SU-DHL-6 (cell line): Measurements from ENCODE around the gene RIMBP2.

Experiments used
- H2AFZ ChIP-seq: fragments of 200-600 bp; sonication (generic); 2 replicates; pipeline ENCODE4 v1.6.1; 2014; ENCODE audit warnings: low read depth, mild to moderate bottlenecking, moderate library complexity, mixed read lengths, antibody characterized with exemption, low read length; ENCODE audit not compliant: severe bottlenecking
- H3F3A ChIP-seq: fragments of 200-600 bp; shearing (Covaris generic); 2 replicates; pipeline ENCODE4 v1.6.0; 2016; ENCODE audit warnings: antibody characterized with exemption, mild to moderate bottlenecking; ENCODE audit not compliant: insufficient read depth
- H3K27ac ChIP-seq: fragments of 200-600 bp; sonication (generic); 2 replicates; pipeline ENCODE4 v1.5.1; 2016; ENCODE audit warnings: low read depth, mild to moderate bottlenecking, low read length, moderate library complexity, mixed read lengths
- H3K27me3 ChIP-seq: fragments of 200-600 bp; sonication (generic), shearing (Covaris generic); 2 replicates; pipeline ENCODE4 v1.6.0; 2014; ENCODE audit warnings: mild to moderate bottlenecking, low read length
- H3K36me3 ChIP-seq: fragments of 200-600 bp; sonication (generic); 2 replicates; pipeline ENCODE4 v1.6.1; 2014; ENCODE audit warnings: mild to moderate bottlenecking, low read length, mixed read lengths
- H3K4me2 ChIP-seq: fragments of 300-600, 200-600 bp; shearing (Covaris generic), sonication (generic); 2 replicates; pipeline ENCODE4 v1.6.0; 2014; ENCODE audit warnings: low read length, low read depth, mild to moderate bottlenecking; ENCODE audit not compliant: poor library complexity, severe bottlenecking
- H3K4me3 ChIP-seq: fragments of 200-600 bp; sonication (generic); 2 replicates; pipeline ENCODE4 v1.5.1; 2014; ENCODE audit warnings: antibody characterized with exemption, low read length, mild to moderate bottlenecking, mixed read lengths; ENCODE audit not compliant: insufficient read depth, poor library complexity, severe bottlenecking
- H3K79me2 ChIP-seq: fragments of 200-600 bp; sonication (generic); 2 replicates; pipeline ENCODE4 v1.6.1; 2014; ENCODE audit warnings: mild to moderate bottlenecking, low read length, moderate library complexity; ENCODE audit not compliant: insufficient read depth
- H3K9ac ChIP-seq: fragments of 200-600 bp; sonication (generic); 2 replicates; pipeline ENCODE4 v1.7.0; 2014; ENCODE audit warnings: mild to moderate bottlenecking, low read length
- H3K9me2 ChIP-seq: fragments of 200-600 bp; sonication (generic); replicated peaks from 2 replicates; pipeline ENCODE4 v1.6.1; 2014; ENCODE audit warnings: low read length; ENCODE audit not compliant: insufficient read depth
- H3K9me3 ChIP-seq: fragments of 200-600 bp; sonication (generic); 2 replicates; pipeline ENCODE4 v1.6.1; 2014; ENCODE audit warnings: low read length, mixed read lengths; ENCODE audit not compliant: insufficient read depth
- H4K20me1 ChIP-seq: fragments of 200-600 bp; sonication (generic); 2 replicates; pipeline ENCODE4 v1.6.1; 2014; ENCODE audit warnings: low read depth, mild to moderate bottlenecking, antibody characterized with exemption, low read length, moderate library complexity, mixed read lengths
- EZH2phosphoT487 ChIP-seq: fragments of 200-600 bp; sonication (generic), shearing (Covaris generic); conservative IDR thresholded peaks from 2 replicates; pipeline ENCODE4 v1.6.1; 2018; ENCODE audit warnings: mild to moderate bottlenecking, antibody characterized with exemption, low read length, moderate library complexity, mixed read lengths
- TF ChIP-seq, protein P1 (sequence below): fragments of 200-600 bp; sonication (generic); IDR thresholded peaks from one replicate; pipeline ENCODE4 v1.5.1; 2017; ENCODE audit warnings: antibody characterized with exemption, mild to moderate bottlenecking, low read length, moderate library complexity; ENCODE audit not compliant: insufficient read depth, poor library complexity, severe bottlenecking

The RIMBP2 gene

GRCh38 chr12:130414381-130414780, 301.7 kb downstream of the RIMBP2 start:
- Histone ChIP-seq H3F3A (no peaks in the 10 kb centered on the region), H3K4me2 (no peak overlapping the region), H3K36me3 (no peaks in the 10 kb centered on the region), H3K27ac (no peak overlapping the region), H3K27me3 (no peaks in the 10 kb centered on the region), H3K79me2 (no peaks in the 10 kb centered on the region), H3K9me3 (no peaks in the 10 kb centered on the region), H3K4me3 (no peak overlapping the region), H3K9me2 (no peaks in the 10 kb centered on the region), H3K9ac (no peak overlapping the region), H2AFZ (no peak overlapping the region), H4K20me1 (no peaks in the 10 kb centered on the region)
- TF ChIP-seq, protein P1, sequence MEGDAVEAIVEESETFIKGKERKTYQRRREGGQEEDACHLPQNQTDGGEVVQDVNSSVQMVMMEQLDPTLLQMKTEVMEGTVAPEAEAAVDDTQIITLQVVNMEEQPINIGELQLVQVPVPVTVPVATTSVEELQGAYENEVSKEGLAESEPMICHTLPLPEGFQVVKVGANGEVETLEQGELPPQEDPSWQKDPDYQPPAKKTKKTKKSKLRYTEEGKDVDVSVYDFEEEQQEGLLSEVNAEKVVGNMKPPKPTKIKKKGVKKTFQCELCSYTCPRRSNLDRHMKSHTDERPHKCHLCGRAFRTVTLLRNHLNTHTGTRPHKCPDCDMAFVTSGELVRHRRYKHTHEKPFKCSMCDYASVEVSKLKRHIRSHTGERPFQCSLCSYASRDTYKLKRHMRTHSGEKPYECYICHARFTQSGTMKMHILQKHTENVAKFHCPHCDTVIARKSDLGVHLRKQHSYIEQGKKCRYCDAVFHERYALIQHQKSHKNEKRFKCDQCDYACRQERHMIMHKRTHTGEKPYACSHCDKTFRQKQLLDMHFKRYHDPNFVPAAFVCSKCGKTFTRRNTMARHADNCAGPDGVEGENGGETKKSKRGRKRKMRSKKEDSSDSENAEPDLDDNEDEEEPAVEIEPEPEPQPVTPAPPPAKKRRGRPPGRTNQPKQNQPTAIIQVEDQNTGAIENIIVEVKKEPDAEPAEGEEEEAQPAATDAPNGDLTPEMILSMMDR = no peak
- no peak for TF ChIP-seq EZH2phosphoT487

GRCh38 chr12:130413909-130414308, 302.2 kb downstream of the RIMBP2 start:
- H3K9ac ChIP-seq = no peak overlapping the region
- no peak overlapping the region for H3K4me2 ChIP-seq
- no peaks in the 10 kb centered on the region for H3K9me3 ChIP-seq
- H4K20me1 ChIP-seq = no peaks in the 10 kb centered on the region
- no peak overlapping the region for H2AFZ ChIP-seq
- no peaks in the 10 kb centered on the region for H3K36me3 ChIP-seq
- TF ChIP-seq, protein P1 = no peak
- TF ChIP-seq EZH2phosphoT487 = no peak
- H3K27me3 ChIP-seq = no peaks in the 10 kb centered on the region
- H3K4me3 ChIP-seq = no peak overlapping the region
- no peak overlapping the region for H3K27ac ChIP-seq
- H3K79me2 ChIP-seq = no peaks in the 10 kb centered on the region
- H3K9me2 ChIP-seq = no peaks in the 10 kb centered on the region
- no peaks in the 10 kb centered on the region for H3F3A ChIP-seq

GRCh38 chr12:130412384-130412783, 303.7 kb downstream of the RIMBP2 start:
- Histone ChIP-seq H3K27ac (no peak overlapping the region), H4K20me1 (no peaks in the 10 kb centered on the region), H2AFZ (no peak overlapping the region), H3K9ac (no peak overlapping the region), H3K9me2 (no peaks in the 10 kb centered on the region), H3K36me3 (no peaks in the 10 kb centered on the region), H3K9me3 (no peaks in the 10 kb centered on the region), H3F3A (no peaks in the 10 kb centered on the region), H3K27me3 (no peaks in the 10 kb centered on the region), H3K79me2 (no peaks in the 10 kb centered on the region), H3K4me3 (no peak overlapping the region), H3K4me2 (no peak overlapping the region)
- no peak for TF ChIP-seq EZH2phosphoT487
- TF ChIP-seq, protein P1 = no peak
